DMS 273 (cell line): ENCODE data around the gene RAB38.

ENCODE experiments used
- DNase-seq: peaks from one replicate; lab custom pipeline; 2025; ENCODE audit not compliant: unreplicated experiment; lab: John Stamatoyannopoulos, UW

Gene RAB38

GRCh38 chr11:88174709-88175568 is at the start of gene RAB38:
Gene RAB38 (minus strand): TSS chr11:88175443. CDS start chr11:88175384, 59 bp downstream.
- peak; percentile 56 for DNase-seq

DNA sequence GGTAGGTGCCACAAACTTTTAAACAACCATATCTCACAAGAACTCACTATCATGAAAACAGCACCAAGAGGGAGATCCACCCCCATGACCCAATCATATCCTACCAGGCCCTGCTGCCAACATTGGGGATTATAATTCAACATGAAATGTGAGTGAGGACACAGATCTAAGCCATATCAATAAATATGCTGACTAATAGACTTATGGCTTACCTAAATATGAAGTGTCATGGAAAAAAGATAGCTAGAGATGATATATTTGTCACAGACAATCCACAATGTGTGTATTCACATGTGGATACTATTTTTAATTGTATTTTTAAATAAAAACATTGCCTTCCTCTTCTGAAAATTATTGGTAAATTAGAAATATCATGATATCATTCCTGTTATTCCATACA is 38.2 kb upstream of the RAB38 start:
- no peak for DNase-seq

GRCh38 chr11:88212300-88212699 is 37.1 kb upstream of the RAB38 start:
- DNase-seq: peak; percentile 0

GRCh38 chr11:88208745-88209144 is 33.5 kb upstream of the RAB38 start:
- DNase-seq: no peak

GRCh38 chr11:88206751-88207150 is 31.5 kb upstream of the RAB38 start:
- no peak for DNase-seq

GRCh38 chr11:88204353-88204752 is 29.1 kb upstream of the RAB38 start:
- no peak for DNase-seq

DNA sequence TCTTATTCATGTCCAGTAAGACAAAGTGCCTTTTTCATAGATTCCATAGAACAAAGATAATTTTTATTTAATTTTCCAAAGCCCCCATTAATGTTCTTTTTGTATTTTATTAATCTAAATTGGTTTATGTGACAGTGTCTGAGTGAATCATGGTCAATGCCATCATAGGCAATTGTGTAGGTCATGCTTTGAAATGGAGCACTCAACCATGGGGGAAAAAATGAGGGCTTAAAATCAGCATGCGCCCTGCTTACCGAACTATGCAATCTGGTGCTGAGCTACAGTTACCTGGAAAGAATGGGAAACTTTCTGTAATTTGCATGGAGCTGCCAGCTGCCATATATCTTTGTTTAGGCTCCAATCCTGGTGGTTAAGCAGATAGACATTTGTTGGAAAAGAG is 28.4 kb upstream of the RAB38 start:
- DNase-seq: no peak

DNA sequence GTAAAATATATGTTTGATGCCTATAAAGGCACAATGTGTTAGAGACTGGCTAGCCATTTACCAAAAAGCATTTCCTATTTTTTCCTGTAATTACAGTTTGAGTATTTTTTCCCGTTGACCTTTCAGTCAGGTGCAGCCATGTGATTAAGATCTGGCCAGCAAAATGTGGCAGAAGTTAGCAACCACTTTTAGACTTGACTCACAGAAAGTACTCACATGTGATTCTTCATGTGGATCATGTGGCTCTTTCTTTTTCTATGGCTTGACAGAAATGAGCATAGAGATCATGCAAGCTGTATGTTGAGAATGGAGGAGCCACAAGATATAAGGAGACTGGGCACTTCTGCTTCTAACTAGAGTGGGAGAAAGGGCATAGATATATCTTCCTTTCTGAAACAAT is 27.3 kb upstream of the RAB38 start:
- DNase-seq: no peak

DNA sequence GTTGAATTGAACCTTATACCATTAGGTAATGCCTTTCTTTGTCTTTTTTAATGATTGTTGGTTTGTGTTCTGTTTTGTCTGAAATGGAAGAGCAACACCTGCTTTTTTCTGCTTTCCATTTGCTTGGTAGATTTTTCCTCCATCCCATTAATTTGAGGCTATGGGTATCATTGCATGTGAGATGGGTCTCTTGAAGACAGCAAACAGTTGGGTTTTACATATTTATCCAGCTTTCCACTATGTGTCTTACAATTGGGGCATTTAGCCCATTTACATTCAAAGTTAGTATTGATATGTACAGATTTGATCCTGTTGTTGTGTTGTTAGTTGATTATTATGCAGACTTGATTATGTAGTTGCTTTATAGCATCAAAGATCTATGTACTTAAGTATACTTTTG is 21.1 kb upstream of the RAB38 start:
- DNase-seq: no peak

DNA sequence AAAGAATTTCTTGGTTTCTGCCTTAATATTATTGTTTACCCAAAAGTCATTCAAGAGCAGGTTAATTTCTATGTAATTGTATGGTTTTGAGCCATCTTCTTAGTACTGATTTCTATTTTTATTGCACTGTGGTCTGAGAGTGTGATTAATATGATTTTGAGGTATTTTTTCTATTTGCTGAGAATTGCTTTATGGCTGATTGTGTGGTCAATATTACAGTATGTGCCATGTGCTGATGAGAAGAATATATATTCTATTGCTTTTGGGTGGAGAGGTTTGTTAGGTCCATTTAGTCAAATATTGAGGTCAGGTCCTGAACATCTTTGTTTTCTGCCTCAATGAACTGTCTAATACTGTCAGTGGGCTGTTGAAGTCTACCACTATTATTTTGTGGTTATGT is 20.7 kb upstream of the RAB38 start:
- DNase-seq: no peak

- no peak for DNase-seq
Measured at GRCh38 chr11:88194990-88195389, 19.7 kb upstream of the RAB38 start.

- no peak for DNase-seq
Measured at GRCh38 chr11:88193278-88193677, 18.0 kb upstream of the RAB38 start.

DNA sequence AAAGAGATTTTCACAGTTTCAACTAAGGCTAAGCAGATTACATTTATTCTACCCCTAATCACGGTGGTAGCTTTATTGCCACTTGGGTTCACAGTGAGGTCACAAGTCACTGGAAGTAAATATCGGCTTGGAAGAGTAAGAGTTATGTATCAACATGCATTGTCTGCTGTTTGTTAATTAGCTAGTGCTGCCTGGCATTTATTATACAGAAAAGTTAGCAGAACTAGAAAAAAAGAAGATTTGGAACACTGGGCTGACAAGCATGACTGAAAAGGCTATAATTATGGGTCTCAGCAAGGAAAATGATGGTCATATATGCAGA is 13.7 kb upstream of the RAB38 start:
- DNase-seq: no peak

GRCh38 chr11:88188251-88188931 is 13.1 kb upstream of the RAB38 start:
- no peak for DNase-seq

GRCh38 chr11:88183233-88183632 is 8.0 kb upstream of the RAB38 start:
- no peak for DNase-seq

DNA sequence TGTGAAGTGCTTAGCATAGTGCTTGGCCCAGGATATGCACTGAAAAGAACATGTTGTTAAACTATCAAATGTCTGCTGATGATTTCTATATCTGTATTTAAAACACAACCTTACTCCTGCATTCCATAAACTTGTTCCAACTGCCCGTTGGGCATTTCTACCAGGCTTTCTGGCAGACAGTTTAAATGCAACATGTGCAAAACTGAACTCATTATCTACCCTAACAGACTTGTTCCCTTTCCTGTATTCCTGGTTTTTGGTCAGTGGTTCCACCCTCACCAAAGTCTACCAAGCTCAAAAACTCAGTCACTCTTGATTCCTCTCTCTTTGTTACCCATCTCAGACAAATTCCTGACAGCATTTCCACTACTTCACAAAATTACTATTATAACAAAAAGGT is 6.5 kb upstream of the RAB38 start:
- DNase-seq: no peak

DNA sequence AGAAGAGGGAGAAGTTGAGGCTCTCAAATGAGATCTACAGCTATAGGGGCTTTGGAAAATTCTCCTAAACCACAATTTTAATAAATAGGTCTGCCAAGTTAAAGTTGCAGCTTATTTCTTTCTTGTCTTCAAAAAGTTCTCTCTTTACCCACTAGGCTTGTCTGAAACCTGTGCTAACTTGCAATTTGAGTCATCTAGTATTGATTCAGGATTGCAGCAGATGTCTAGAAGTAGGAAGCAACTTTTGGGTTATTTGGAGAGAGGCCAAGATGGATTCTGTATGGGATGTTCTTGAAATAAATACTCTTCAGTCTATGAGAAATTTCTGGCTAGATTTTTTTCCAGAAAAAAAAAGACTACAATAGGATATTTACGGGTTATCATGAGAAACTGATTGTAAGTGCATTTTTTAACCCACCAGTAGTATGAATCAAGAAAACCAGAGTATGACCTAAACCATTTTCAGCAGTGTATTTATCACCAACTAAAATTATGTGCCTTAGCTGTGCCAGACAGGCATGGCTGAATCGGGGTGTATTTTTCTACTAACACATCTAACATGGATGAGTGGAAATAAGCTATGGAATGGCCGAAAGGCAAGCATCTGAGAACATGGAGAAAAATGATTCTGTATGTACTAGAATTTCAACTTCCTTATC is 4.9 kb upstream of the RAB38 start:
- peak; percentile 28 for DNase-seq

- DNase-seq: no peak
Measured at GRCh38 chr11:88179141-88179540, 3.9 kb upstream of the RAB38 start.

DNA sequence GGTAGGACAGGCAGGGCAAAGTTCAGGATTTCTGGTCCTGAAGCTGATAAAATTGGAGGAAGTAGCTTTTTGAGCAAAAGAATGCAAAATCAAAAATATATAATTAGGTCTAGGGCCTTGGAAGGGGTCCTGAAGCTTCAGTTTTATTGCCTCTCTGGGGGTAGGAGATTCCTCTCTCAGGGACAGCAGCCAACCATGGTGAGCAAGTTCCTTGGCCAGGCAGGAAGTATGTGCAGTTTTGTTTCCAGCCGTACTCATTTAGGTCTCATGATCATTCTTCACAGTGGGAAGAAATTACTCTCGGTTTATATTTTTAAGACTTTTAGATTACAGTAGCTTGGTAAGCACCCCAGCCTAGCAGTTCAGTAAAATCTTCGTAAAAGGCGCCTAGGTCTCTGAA is 2.9 kb upstream of the RAB38 start:
- no peak for DNase-seq

DNA sequence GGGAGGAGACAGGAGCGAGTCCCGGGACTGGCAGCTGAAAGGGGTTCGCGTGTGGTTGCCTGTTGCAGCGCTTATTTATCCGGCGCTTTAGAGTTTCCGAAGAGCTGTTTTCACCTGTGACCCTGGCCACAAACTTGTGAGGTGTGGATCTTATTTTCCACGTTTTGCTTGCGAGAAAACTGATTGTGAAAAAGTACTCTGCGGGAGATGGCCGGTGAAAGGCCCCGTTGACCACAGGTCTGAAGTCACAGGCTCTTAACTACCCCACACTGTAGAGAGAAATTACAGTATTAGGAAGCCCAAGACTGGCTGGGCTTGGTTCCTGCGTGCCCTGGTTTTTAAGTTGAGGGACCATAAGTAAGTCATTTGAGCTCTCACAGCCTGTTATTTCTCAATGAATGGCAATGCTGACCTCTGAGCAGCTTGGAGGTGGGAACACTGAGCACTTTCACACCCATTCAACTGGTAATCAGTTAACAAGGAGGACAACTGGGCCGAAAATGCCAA is 379 bp upstream of the RAB38 start:
- DNase-seq: no peak

- DNase-seq: no peak
Measured at GRCh38 chr11:88173956-88174355, 1.3 kb downstream of the RAB38 start.

- DNase-seq: no peak
Measured at GRCh38 chr11:88171982-88172381, 3.3 kb downstream of the RAB38 start.
